H1 (cell line): Measurements from ENCODE around the gene RERE. TPM values are rescaled to one million over a fixed set of nuclear protein-coding genes. Genes with fewer than 3 reads are reported as not detected.
A peak's percentile ranks its signal among the peaks of the same experiment; 100 is the strongest.

Experiments
- BCL11A ChIP-seq, 2 experiments: IDR thresholded peaks; one replicate each; pipeline ENCODE4 v1.6.1; 2011; ENCODE audit warnings: low read depth in 2 of 2, low read length in 2 of 2, mild to moderate bottlenecking in 2 of 2
- CBX5 ChIP-seq: fragments of 300-800, 300-1000 bp; sonication (generic); IDR thresholded peaks from 2 replicates; pipeline ENCODE4 v1.7.1; 2016; ENCODE audit warnings: antibody characterized with exemption, low read length, low read depth
- FOSL1 ChIP-seq: IDR thresholded peaks from 2 replicates; pipeline ENCODE4 v1.6.1; 2011; ENCODE audit warnings: mild to moderate bottlenecking, low read depth, low read length, moderate library complexity; ENCODE audit not compliant: insufficient read depth
- NANOG ChIP-seq: IDR thresholded peaks from 2 replicates; pipeline ENCODE4 v1.6.1; 2011; ENCODE audit warnings: low read length, low read depth, mild to moderate bottlenecking, inconsistent platforms; ENCODE audit not compliant: insufficient read depth, poor library complexity, severe bottlenecking
- NRF1 ChIP-seq: IDR thresholded peaks from 2 replicates; pipeline ENCODE4 v1.6.1; 2011; ENCODE audit warnings: mild to moderate bottlenecking, low read depth, low read length, improper control_type of control experiment
- POU5F1 ChIP-seq: IDR thresholded peaks from 2 replicates; pipeline ENCODE4 v1.6.1; 2011; ENCODE audit warnings: low read depth, mild to moderate bottlenecking, low read length, moderate library complexity
- RAD21 ChIP-seq, 2 experiments: IDR thresholded peaks in 1 of 2; conservative IDR thresholded peaks in 1 of 2; 2 replicates each; pipeline ENCODE4 v1.6.1; 2011; ENCODE audit warnings: low read depth in 2 of 2, low read length in 2 of 2, improper control_type of control experiment in 1 of 2, inconsistent platforms in 1 of 2, mild to moderate bottlenecking in 1 of 2, moderate library complexity in 1 of 2
- RXRA ChIP-seq: IDR thresholded peaks from 2 replicates; pipeline ENCODE4 v1.6.1; 2011; ENCODE audit warnings: low read depth, mild to moderate bottlenecking, low read length, moderate library complexity; ENCODE audit not compliant: insufficient read depth
- SIN3A ChIP-seq, 2 experiments: IDR thresholded peaks in 1 of 2; conservative IDR thresholded peaks in 1 of 2; 2 replicates each; pipeline ENCODE4 v1.6.1; 2011 to 2012; ENCODE audit warnings: low read length in 2 of 2, improper control_type of control experiment in 1 of 2, low read depth in 1 of 2, mild to moderate bottlenecking in 1 of 2
- SUZ12 ChIP-seq: fragments of 200-600 bp; sonication (generic); IDR thresholded peaks from 2 replicates; pipeline ENCODE4 v1.6.1; 2012; ENCODE audit warnings: mild to moderate bottlenecking, inconsistent platforms, low read length, moderate library complexity, mixed read lengths
- TAF1 ChIP-seq: IDR thresholded peaks from 2 replicates; pipeline ENCODE4 v1.6.1; 2011; ENCODE audit warnings: mild to moderate bottlenecking, low read depth, low read length
- TAF7 ChIP-seq: optimal IDR thresholded peaks from 2 replicates; pipeline ENCODE3; 2011; ENCODE audit warnings: low read depth, mild to moderate bottlenecking, inconsistent platforms, low read length, moderate library complexity, borderline replicate concordance
- polyA plus RNA-seq, 7 experiments: library from polyadenylated mRNA; depleted of rRNA in 3 of 7; stranded (reverse) in 5 of 7; unstranded in 2 of 7; fragments of >200 nt in 5 of 7; fragments of 200-250 nt in 2 of 7; gene quantifications; 1 replicate in 5 of 7; 2 replicates in 1 of 7; 4 replicates in 1 of 7; pipeline versions ENCODE4 v1.2.1 to v1.2.3, GENCODE V29; 2011 to 2013; ENCODE audit warnings: missing spikeins in 2 of 7, mixed read lengths in 2 of 7
- total RNA-seq: library from RNA; stranded (reverse); fragmentation: NEBNext Ultra II Directional; extraction: Animal tissue kit (Norgen Biotek cat#: 25700); gene quantifications from 2 replicates; pipeline ENCODE4 v1.2.1, GENCODE V29; 2021
- TF ChIP-seq, protein P1 (sequence below): IDR thresholded peaks from 2 replicates; pipeline ENCODE4 v1.6.1; 2012; ENCODE audit warnings: low read length, inconsistent platforms
- TF ChIP-seq, protein P2 (sequence below), 3 experiments: IDR thresholded peaks; 1 replicate in 2 of 3; 2 replicates in 1 of 3; pipeline versions ENCODE4 v1.5.1 to v1.6.1; 2011; ENCODE audit warnings: low read length in 3 of 3, mild to moderate bottlenecking in 3 of 3, inconsistent platforms in 2 of 3, low read depth in 1 of 3, moderate library complexity in 1 of 3; ENCODE audit not compliant: insufficient read depth in 1 of 3; ENCODE audit errors: control extremely low read depth in 1 of 3
- TF ChIP-seq, protein P3 (sequence below): IDR thresholded peaks from 2 replicates; pipeline ENCODE4 v1.6.1; 2012; ENCODE audit warnings: inconsistent platforms

RERE gene
- total and polyA plus RNA-seq, 2 of the 8 experiments (the other 6 are each of a cell fraction or from before 2014, with no cell fraction given): 15.3 to 142 TPM

DNA sequence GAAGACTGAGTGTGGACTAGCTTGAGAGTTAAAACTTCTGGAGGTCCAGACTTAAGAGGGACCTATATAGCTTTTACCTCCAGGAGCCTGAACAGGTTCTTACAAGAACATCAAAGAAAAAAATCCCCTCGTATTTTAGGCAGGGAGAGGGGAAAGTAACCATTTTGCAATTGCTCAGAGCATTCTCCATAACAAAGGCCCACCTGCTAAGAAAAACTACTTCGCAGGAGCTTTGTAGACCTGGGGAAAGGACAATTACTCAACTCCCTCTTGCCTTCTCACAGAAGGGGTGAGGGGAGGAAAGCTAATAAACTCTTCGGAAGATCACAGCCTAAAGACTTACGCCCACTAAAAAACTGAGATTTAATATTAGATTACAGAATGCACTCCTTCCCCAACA, 86.3 kb downstream of the RERE start (continued):
- TF ChIP-seq FOSL1: no peak
- TF ChIP-seq TAF1: no peak
- no peak for TF ChIP-seq TAF7
- TF ChIP-seq NRF1: no peak
- no peak for TF ChIP-seq SIN3A (conservative IDR thresholded peaks at IDR 0.05 in 1 of 2, IDR thresholded peaks at IDR 0.05 in 1 of 2; ENCODE audit: low read depth in 1 of 2, low read length in 2 of 2)
- TF ChIP-seq NANOG: no peak
- TF ChIP-seq, protein P1, sequence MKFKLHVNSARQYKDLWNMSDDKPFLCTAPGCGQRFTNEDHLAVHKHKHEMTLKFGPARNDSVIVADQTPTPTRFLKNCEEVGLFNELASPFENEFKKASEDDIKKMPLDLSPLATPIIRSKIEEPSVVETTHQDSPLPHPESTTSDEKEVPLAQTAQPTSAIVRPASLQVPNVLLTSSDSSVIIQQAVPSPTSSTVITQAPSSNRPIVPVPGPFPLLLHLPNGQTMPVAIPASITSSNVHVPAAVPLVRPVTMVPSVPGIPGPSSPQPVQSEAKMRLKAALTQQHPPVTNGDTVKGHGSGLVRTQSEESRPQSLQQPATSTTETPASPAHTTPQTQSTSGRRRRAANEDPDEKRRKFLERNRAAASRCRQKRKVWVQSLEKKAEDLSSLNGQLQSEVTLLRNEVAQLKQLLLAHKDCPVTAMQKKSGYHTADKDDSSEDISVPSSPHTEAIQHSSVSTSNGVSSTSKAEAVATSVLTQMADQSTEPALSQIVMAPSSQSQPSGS: no peak
- TF ChIP-seq, protein P2, sequence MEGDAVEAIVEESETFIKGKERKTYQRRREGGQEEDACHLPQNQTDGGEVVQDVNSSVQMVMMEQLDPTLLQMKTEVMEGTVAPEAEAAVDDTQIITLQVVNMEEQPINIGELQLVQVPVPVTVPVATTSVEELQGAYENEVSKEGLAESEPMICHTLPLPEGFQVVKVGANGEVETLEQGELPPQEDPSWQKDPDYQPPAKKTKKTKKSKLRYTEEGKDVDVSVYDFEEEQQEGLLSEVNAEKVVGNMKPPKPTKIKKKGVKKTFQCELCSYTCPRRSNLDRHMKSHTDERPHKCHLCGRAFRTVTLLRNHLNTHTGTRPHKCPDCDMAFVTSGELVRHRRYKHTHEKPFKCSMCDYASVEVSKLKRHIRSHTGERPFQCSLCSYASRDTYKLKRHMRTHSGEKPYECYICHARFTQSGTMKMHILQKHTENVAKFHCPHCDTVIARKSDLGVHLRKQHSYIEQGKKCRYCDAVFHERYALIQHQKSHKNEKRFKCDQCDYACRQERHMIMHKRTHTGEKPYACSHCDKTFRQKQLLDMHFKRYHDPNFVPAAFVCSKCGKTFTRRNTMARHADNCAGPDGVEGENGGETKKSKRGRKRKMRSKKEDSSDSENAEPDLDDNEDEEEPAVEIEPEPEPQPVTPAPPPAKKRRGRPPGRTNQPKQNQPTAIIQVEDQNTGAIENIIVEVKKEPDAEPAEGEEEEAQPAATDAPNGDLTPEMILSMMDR (IDR thresholded peaks at IDR 0.05; ENCODE audit: control extremely low read depth in 1 of 3, insufficient read depth in 1 of 3, low read depth in 1 of 3, low read length in 3 of 3): no peak
- TF ChIP-seq RAD21 (IDR thresholded peaks at IDR 0.05 in 1 of 2, conservative IDR thresholded peaks at IDR 0.05 in 1 of 2; ENCODE audit: low read depth in 2 of 2, low read length in 2 of 2): no peak
- TF ChIP-seq, protein P3, sequence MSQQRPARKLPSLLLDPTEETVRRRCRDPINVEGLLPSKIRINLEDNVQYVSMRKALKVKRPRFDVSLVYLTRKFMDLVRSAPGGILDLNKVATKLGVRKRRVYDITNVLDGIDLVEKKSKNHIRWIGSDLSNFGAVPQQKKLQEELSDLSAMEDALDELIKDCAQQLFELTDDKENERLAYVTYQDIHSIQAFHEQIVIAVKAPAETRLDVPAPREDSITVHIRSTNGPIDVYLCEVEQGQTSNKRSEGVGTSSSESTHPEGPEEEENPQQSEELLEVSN: no peak
- TF ChIP-seq SUZ12: no peak
- peak; percentile 95 for TF ChIP-seq POU5F1
- no peak for TF ChIP-seq CBX5
- no peak for TF ChIP-seq RXRA
- TF ChIP-seq BCL11A (IDR thresholded peaks at IDR 0.05; ENCODE audit: low read depth in 2 of 2, low read length in 2 of 2): no peak
